ENCODE results near the gene MPI. TPM values are rescaled to one million over a fixed set of nuclear protein-coding genes. Genes with fewer than 3 reads are reported as not detected.

Gene MPI
- total and polyA plus RNA-seq, 2 experiments from 2014 or later: 18.0 to 74.2 TPM

DNA sequence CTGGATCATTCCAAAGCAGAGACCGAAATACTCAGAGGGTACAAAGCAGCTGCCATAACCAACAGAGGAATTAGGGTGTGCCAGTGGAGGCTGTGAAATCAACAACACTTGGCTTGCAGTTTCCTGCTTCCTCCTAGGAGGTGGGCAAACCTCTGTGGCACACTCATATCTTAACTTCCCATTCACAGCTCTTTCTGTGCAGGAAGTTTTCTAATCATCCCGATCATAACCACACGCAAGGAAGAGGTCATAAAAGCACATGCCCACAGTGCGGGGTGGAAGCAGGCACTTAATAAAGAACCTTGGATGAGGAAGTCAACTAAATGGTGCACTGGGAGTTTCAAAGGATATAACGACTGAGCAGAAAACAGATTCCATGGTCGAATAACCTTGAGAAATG, 21.8 kb upstream of the MPI start (continued):
- TF ChIP-seq, protein P1, sequence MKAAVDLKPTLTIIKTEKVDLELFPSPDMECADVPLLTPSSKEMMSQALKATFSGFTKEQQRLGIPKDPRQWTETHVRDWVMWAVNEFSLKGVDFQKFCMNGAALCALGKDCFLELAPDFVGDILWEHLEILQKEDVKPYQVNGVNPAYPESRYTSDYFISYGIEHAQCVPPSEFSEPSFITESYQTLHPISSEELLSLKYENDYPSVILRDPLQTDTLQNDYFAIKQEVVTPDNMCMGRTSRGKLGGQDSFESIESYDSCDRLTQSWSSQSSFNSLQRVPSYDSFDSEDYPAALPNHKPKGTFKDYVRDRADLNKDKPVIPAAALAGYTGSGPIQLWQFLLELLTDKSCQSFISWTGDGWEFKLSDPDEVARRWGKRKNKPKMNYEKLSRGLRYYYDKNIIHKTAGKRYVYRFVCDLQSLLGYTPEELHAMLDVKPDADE (IDR thresholded peaks at IDR 0.05): no peak
- TF ChIP-seq ZNF114 (CRISPR knock-in tag; IDR thresholded peaks at IDR 0.05) (no peak), JUNB (IDR thresholded peaks at IDR 0.05; ENCODE audit: unreplicated experiment) (no peak), CREB1 (CRISPR knock-in tag; IDR thresholded peaks at IDR 0.05; ENCODE audit: low read depth) (no peak), POLR2AphosphoS5 (IDR thresholded peaks at IDR 0.05; ENCODE audit: low read depth) (no peak), EZH2phosphoT487 (IDR thresholded peaks at IDR 0.05; ENCODE audit: unreplicated experiment) (no peak)

DNA sequence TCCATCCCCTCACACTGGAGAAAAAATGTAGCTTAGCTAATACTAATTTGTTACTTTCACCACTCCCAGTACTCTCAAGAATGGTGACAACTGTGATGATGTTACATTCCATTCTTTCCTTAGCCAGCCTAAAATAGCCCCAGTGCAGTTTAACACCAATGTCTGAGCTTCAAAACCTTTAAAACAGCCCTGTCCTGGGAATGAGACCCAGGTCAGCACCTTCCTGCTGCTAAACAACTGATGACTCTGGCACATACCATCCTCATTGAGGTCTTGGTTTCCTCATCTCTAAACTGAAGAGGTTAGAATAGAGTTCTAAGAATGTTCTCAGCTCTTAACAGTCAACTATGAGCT, 20.5 kb upstream of the MPI start:
- Histone ChIP-seq H3K4me3 (no peak overlapping the region), H3K4me2 (no peak overlapping the region), H3K9me2 (ENCODE audit: insufficient read depth) (no peaks in the 10 kb centered on the region), H3K27me3 (ENCODE audit: insufficient read depth) (no peaks in the 10 kb centered on the region), H3K4me1 (ENCODE audit: insufficient read depth) (no peaks in the 10 kb centered on the region), H2AFZ (no peak overlapping the region), H3F3A (replicated peaks; ENCODE audit: low read depth) (0 out of 2 replicates have a peak, but pooled peaks cover 8% of the 10 kb centered on the region), H3K36me3 (ENCODE audit: insufficient read depth) (no peaks in the 10 kb centered on the region), H4K20me1 (replicated peaks; ENCODE audit: insufficient read depth) (peaks cover 35% of the 10 kb centered on the region), H3K27ac (ENCODE audit: low read depth) (no peak overlapping the region), H3K79me2 (replicated peaks; ENCODE audit: insufficient read depth) (peaks cover 54% of the 10 kb centered on the region)
- Mint-ChIP-seq H3K4me3 (no peak overlapping the region), H3K27me3 (ENCODE audit: insufficient read depth, low read depth, poor library complexity) (peaks cover 19% of the 10 kb centered on the region), H3K27ac (no peak overlapping the region), H3K9me3 (no peaks in the 10 kb centered on the region), H3K4me1 (peaks cover 25% of the 10 kb centered on the region), H3K36me3 (ENCODE audit: low read depth) (peaks cover 19% of the 10 kb centered on the region; the same call in 2 of the 3 replicates)
- TF ChIP-seq POLR2AphosphoS5 (IDR thresholded peaks at IDR 0.05; ENCODE audit: low read depth): no peak
- TF ChIP-seq, protein P2, sequence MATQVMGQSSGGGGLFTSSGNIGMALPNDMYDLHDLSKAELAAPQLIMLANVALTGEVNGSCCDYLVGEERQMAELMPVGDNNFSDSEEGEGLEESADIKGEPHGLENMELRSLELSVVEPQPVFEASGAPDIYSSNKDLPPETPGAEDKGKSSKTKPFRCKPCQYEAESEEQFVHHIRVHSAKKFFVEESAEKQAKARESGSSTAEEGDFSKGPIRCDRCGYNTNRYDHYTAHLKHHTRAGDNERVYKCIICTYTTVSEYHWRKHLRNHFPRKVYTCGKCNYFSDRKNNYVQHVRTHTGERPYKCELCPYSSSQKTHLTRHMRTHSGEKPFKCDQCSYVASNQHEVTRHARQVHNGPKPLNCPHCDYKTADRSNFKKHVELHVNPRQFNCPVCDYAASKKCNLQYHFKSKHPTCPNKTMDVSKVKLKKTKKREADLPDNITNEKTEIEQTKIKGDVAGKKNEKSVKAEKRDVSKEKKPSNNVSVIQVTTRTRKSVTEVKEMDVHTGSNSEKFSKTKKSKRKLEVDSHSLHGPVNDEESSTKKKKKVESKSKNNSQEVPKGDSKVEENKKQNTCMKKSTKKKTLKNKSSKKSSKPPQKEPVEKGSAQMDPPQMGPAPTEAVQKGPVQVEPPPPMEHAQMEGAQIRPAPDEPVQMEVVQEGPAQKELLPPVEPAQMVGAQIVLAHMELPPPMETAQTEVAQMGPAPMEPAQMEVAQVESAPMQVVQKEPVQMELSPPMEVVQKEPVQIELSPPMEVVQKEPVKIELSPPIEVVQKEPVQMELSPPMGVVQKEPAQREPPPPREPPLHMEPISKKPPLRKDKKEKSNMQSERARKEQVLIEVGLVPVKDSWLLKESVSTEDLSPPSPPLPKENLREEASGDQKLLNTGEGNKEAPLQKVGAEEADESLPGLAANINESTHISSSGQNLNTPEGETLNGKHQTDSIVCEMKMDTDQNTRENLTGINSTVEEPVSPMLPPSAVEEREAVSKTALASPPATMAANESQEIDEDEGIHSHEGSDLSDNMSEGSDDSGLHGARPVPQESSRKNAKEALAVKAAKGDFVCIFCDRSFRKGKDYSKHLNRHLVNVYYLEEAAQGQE (IDR thresholded peaks at IDR 0.05; ENCODE audit: unreplicated experiment): no peak
- no peak for TF ChIP-seq ZNF114 (CRISPR knock-in tag; IDR thresholded peaks at IDR 0.05)
- TF ChIP-seq ZNF331 (CRISPR knock-in tag; IDR thresholded peaks at IDR 0.05; ENCODE audit: low read depth): no peak
- TF ChIP-seq EZH2phosphoT487 (IDR thresholded peaks at IDR 0.05; ENCODE audit: unreplicated experiment): no peak
- no peak for TF ChIP-seq STAT1 (IDR thresholded peaks at IDR 0.05; ENCODE audit: unreplicated experiment)
- no peak for TF ChIP-seq EZH2 (IDR thresholded peaks at IDR 0.05; ENCODE audit: low read depth, unreplicated experiment)
- DNase-seq (ENCODE audit: low spot score): no peak
- no peak for ATAC-seq

Data from GM23338 (cell line).